Hepatocyte (in vitro differentiated cells): ENCODE data around the gene GP5.

ENCODE experiments used
- EZH2 ChIP-seq: fragments of 200-600 bp; sonication (generic); IDR thresholded peaks from 2 replicates; pipeline ENCODE4 v1.6.1; 2016; ENCODE audit warnings: antibody characterized with exemption, mild to moderate bottlenecking, borderline replicate concordance
- TF ChIP-seq, protein P1 (sequence below): fragments of 200-600 bp; sonication (generic); IDR thresholded peaks from 2 replicates; pipeline ENCODE4 v1.5.1; 2016; ENCODE audit warnings: antibody characterized with exemption, mild to moderate bottlenecking; ENCODE audit not compliant: poor library complexity

DNA sequence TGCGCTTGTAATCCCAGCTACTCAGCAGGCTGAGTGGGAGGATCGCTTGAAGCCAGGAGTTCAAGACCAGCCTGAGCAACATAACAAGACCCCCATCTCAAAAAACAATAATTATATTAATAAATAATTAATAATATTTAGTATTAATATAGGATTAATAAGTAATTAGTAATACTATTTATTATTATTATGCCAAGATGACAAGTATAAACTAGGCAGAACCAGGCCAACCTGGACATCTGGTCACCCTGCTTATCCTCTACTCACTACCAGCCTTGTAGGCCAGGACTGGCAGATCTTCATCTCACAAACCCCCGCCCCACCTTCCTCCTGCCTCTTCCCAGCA is 48.4 kb downstream of the GP5 start:
- no peak for TF ChIP-seq EZH2
- TF ChIP-seq, protein P1, sequence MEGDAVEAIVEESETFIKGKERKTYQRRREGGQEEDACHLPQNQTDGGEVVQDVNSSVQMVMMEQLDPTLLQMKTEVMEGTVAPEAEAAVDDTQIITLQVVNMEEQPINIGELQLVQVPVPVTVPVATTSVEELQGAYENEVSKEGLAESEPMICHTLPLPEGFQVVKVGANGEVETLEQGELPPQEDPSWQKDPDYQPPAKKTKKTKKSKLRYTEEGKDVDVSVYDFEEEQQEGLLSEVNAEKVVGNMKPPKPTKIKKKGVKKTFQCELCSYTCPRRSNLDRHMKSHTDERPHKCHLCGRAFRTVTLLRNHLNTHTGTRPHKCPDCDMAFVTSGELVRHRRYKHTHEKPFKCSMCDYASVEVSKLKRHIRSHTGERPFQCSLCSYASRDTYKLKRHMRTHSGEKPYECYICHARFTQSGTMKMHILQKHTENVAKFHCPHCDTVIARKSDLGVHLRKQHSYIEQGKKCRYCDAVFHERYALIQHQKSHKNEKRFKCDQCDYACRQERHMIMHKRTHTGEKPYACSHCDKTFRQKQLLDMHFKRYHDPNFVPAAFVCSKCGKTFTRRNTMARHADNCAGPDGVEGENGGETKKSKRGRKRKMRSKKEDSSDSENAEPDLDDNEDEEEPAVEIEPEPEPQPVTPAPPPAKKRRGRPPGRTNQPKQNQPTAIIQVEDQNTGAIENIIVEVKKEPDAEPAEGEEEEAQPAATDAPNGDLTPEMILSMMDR = no peak
